ENCODE results near the gene ECM1.

The ECM1 gene

GRCh38 chr1:150507912-150508864 is at the start of gene ECM1:
ECM1 (plus strand) TSS chr1:150508109; CDS start chr1:150508210, 101 bp downstream.
- in situ Hi-C loops (cut with HindIII; ENCODE audit: low sequenced_read_pairs) = no loop called here

- in situ Hi-C loops (cut with HindIII; ENCODE audit: low sequenced_read_pairs) = no loop called here
These were observed 43.5 kb upstream of the ECM1 start for GRCh38 chr1:150464422-150464826.

- in situ Hi-C loops (cut with HindIII; ENCODE audit: low sequenced_read_pairs) = no loop called here
These were observed 40.9 kb upstream of the ECM1 start for GRCh38 chr1:150466964-150467363.

GRCh38 chr1:150469291-150469690 is 38.6 kb upstream of the ECM1 start:
- in situ Hi-C loops (cut with HindIII; ENCODE audit: low sequenced_read_pairs) = no loop called here

GRCh38 chr1:150472601-150473200 is 35.2 kb upstream of the ECM1 start:
- in situ Hi-C loops (cut with HindIII; ENCODE audit: low sequenced_read_pairs) = no loop called here

- in situ Hi-C loops (cut with HindIII; ENCODE audit: low sequenced_read_pairs) = no loop called here
These were observed 34.2 kb upstream of the ECM1 start for GRCh38 chr1:150473659-150474058.

- in situ Hi-C loops (cut with HindIII; ENCODE audit: low sequenced_read_pairs) = no loop called here
These were observed 33.0 kb upstream of the ECM1 start for GRCh38 chr1:150474869-150475268.

GRCh38 chr1:150476754-150477153 is 31.2 kb upstream of the ECM1 start:
- in situ Hi-C loops (cut with HindIII; ENCODE audit: low sequenced_read_pairs) = no loop called here

- in situ Hi-C loops (cut with HindIII; ENCODE audit: low sequenced_read_pairs) = no loop called here
These were observed 30.6 kb upstream of the ECM1 start for GRCh38 chr1:150477320-150477719.

GRCh38 chr1:150477733-150478132 is 30.2 kb upstream of the ECM1 start:
- in situ Hi-C loops (cut with HindIII; ENCODE audit: low sequenced_read_pairs) = no loop called here

- in situ Hi-C loops (cut with HindIII; ENCODE audit: low sequenced_read_pairs) = no loop called here
These were observed 28.5 kb upstream of the ECM1 start for GRCh38 chr1:150479370-150479769.

- in situ Hi-C loops (cut with HindIII; ENCODE audit: low sequenced_read_pairs) = no loop called here
These were observed 28.0 kb upstream of the ECM1 start for GRCh38 chr1:150479927-150480352.

GRCh38 chr1:150484431-150484830 is 23.5 kb upstream of the ECM1 start:
- in situ Hi-C loops (cut with HindIII; ENCODE audit: low sequenced_read_pairs) = no loop called here

- in situ Hi-C loops (cut with HindIII; ENCODE audit: low sequenced_read_pairs) = loop anchor here (5.0 kb wide), 1 partner anchor 92 kb away; the partner anchor contains the start of gene MCL1
These were observed 23.0 kb upstream of the ECM1 start for GRCh38 chr1:150484861-150485260.

- in situ Hi-C loops (cut with HindIII; ENCODE audit: low sequenced_read_pairs) = loop anchor here (5.0 kb wide), 1 partner anchor 90 kb away; the partner anchor contains the start of gene MCL1
These were observed 20.7 kb upstream of the ECM1 start, which contains the start of gene TARS2 for GRCh38 chr1:150486966-150487762. TARS2 (plus strand) TSS chr1:150487419; CDS start chr1:150487451, 32 bp downstream.

GRCh38 chr1:150487763-150488115 is 20.2 kb upstream of the ECM1 start:
- in situ Hi-C loops (cut with HindIII; ENCODE audit: low sequenced_read_pairs) = loop anchor here (5.0 kb wide), 1 partner anchor 90 kb away; the partner anchor contains the start of gene MCL1

- in situ Hi-C loops (cut with HindIII; ENCODE audit: low sequenced_read_pairs) = loop anchor here (5.0 to 10.0 kb wide), 2 partner anchors 51 to 118 kb away; no protein-coding TSS in a partner anchor
These were observed 14.7 kb upstream of the ECM1 start for GRCh38 chr1:150493175-150493574.

- in situ Hi-C loops (cut with HindIII; ENCODE audit: low sequenced_read_pairs) = loop anchor here (10.0 kb wide), 1 partner anchor 124 kb away; no protein-coding TSS in a partner anchor
These were observed 9.6 kb upstream of the ECM1 start for GRCh38 chr1:150498342-150498741.

- in situ Hi-C loops (cut with HindIII; ENCODE audit: low sequenced_read_pairs) = no loop called here
These were observed 2.5 kb upstream of the ECM1 start for GRCh38 chr1:150505431-150505830.

GRCh38 chr1:150508982-150509381 is 1.1 kb downstream of the ECM1 start:
- in situ Hi-C loops (cut with HindIII; ENCODE audit: low sequenced_read_pairs) = no loop called here

- in situ Hi-C loops (cut with HindIII; ENCODE audit: low sequenced_read_pairs) = loop anchor here (10.0 kb wide), 1 partner anchor 63 kb away; the partner anchor contains the start of gene MCL1
These were observed 3.6 kb downstream of the ECM1 start for GRCh38 chr1:150511551-150511950.
